ENCODE data around the gene WWP2.
"Not testable (repeated sequence)": the region's sequence is repeated elsewhere in the genome, so short reads cannot be mapped to it uniquely, and the experiment has no call there.

The WWP2 gene

GRCh38 chr16:69761983-69762813, at the start of gene WWP2:
WWP2 (plus strand) TSS chr16:69762332; CDS start chr16:69787011, 24,679 bp downstream.
- peak; percentile 68 for DNase-seq (ENCODE audit: low read depth)

GRCh38 chr16:69712914-69713581, 49.1 kb upstream of the WWP2 start:
- DNase-seq (ENCODE audit: low read depth), result no peak

GRCh38 chr16:69717066-69717465, 45.1 kb upstream of the WWP2 start:
- DNase-seq (ENCODE audit: low read depth), result no peak

- DNase-seq (ENCODE audit: low read depth), result no peak
Measured at GRCh38 chr16:69718111-69718764, 43.9 kb upstream of the WWP2 start.

- DNase-seq (ENCODE audit: low read depth), result no peak
Measured at GRCh38 chr16:69720822-69721430, 41.2 kb upstream of the WWP2 start.

GRCh38 chr16:69721441-69721957, 40.6 kb upstream of the WWP2 start:
- DNase-seq (ENCODE audit: low read depth), result no peak

- DNase-seq (ENCODE audit: low read depth), result no peak
Measured at GRCh38 chr16:69724414-69724873, 37.7 kb upstream of the WWP2 start.

- DNase-seq (ENCODE audit: low read depth), result no peak
Measured at GRCh38 chr16:69724981-69725479, 37.1 kb upstream of the WWP2 start.

GRCh38 chr16:69725480-69726312, 36.4 kb upstream of the WWP2 start:
- DNase-seq (ENCODE audit: low read depth), result no peak

GRCh38 chr16:69726313-69727060, 35.6 kb upstream of the WWP2 start, which contains the start of gene NQO1:
NQO1 (minus strand) TSS chr16:69726560; CDS start chr16:69726439, 121 bp downstream.
- peak; percentile 77 for DNase-seq (ENCODE audit: low read depth)

- DNase-seq (ENCODE audit: low read depth), result no peak
Measured at GRCh38 chr16:69727916-69728270, 34.2 kb upstream of the WWP2 start.

GRCh38 chr16:69729030-69729429, 33.1 kb upstream of the WWP2 start:
- not testable (repeated sequence) for DNase-seq (ENCODE audit: low read depth)

- DNase-seq (ENCODE audit: low read depth), result not testable (repeated sequence)
Measured at GRCh38 chr16:69731280-69731679, 30.9 kb upstream of the WWP2 start.

- DNase-seq (ENCODE audit: low read depth), result no peak
Measured at GRCh38 chr16:69732101-69732500, 30.0 kb upstream of the WWP2 start.

- DNase-seq (ENCODE audit: low read depth), result no peak
Measured at GRCh38 chr16:69741519-69741918, 20.6 kb upstream of the WWP2 start.

- DNase-seq (ENCODE audit: low read depth), result no peak
Measured at GRCh38 chr16:69741951-69742904, 19.9 kb upstream of the WWP2 start.

- DNase-seq (ENCODE audit: low read depth), result no peak
Measured at GRCh38 chr16:69744363-69745231, 17.5 kb upstream of the WWP2 start.

- no peak for DNase-seq (ENCODE audit: low read depth)
Measured at GRCh38 chr16:69745232-69745612, 16.9 kb upstream of the WWP2 start.
